Right lobe of liver (tissue), 6 donors: Measurements from ENCODE around the gene MAP3K5. TPM values are rescaled to one million over a fixed set of nuclear protein-coding genes. Genes with fewer than 3 reads are reported as not detected.

Experiments
- ATAC-seq, 4 donors: fragments of 200-7000 bp; cut with Tn5 transposase; one replicate each; pipeline ENCODE4 v1.9.1; 2020; ENCODE audit warnings: mild to moderate bottlenecking in 4 of 4, moderate library complexity in 4 of 4
- DNase-seq, 3 donors: peaks; one replicate each; pipeline ENCODE4 v3.0.0-alpha.2; 2020
- H3K27ac ChIP-seq, 3 donors: fragments of 200-600 bp; one replicate each; pipeline ENCODE4 v1.8.0; 2022
- H3K27me3 ChIP-seq, 2 donors: fragments of 200-600 bp; one replicate each; pipeline ENCODE4 v1.8.0; 2022
- H3K36me3 ChIP-seq, 4 donors: fragments of 200-600 bp; sonication (generic) in 1 of 4; one replicate each; pipeline versions ENCODE4 v1.5.1 to v1.8.0; 2017 to 2022; ENCODE audit warnings: control low read depth in 1 of 4
- H3K4me1 ChIP-seq, 4 donors: fragments of 200-600 bp; sonication (generic) in 1 of 4; one replicate each; pipeline versions ENCODE4 v1.5.1 to v1.8.0; 2017 to 2022; ENCODE audit warnings: control low read depth in 1 of 4
- H3K4me3 ChIP-seq, 3 donors: fragments of 200-600 bp; one replicate each; pipeline ENCODE4 v1.8.0; 2022
- H3K9me3 ChIP-seq, 4 donors: fragments of 200-600 bp; sonication (generic) in 1 of 4; one replicate each; pipeline versions ENCODE4 v1.5.1 to v1.8.0; 2017 to 2022; ENCODE audit warnings: control low read depth in 1 of 4
- POLR2A ChIP-seq: fragments of 450-650 bp; IDR thresholded peaks from one replicate; pipeline ENCODE4 v1.6.1; 2017; ENCODE audit warnings: antibody characterized with exemption, mild to moderate bottlenecking
- WGBS: methylation state at CpG from one replicate; pipeline ENCODE4 v1.1.6; 2018; ENCODE audit warnings: low coverage, low lambda C conversion rate; ENCODE audit not compliant: insufficient coverage; ENCODE audit errors: missing lambda C conversion rate; 5-methylcytosine and 5-hydroxymethylcytosine counted together
- intact Hi-C, 2 donors: fragments of 100-400 bp; cut with DNase I; formaldehyde crosslinking; loops; one replicate each; pipeline versions ENCODE4 v1.11.2 to v1.14.1; 2022
- total RNA-seq, 6 experiments: library from RNA; depleted of rRNA in 2 of 6; stranded (reverse); fragments of >200 nt in 2 of 6; fragmentation: NEBNext Ultra II Directional in 3 of 6; extraction: Animal tissue kit (Norgen Biotek cat#: 25700) in 3 of 6; gene quantifications; one replicate each; pipeline versions ENCODE4 v1.1.0 to v1.2.4, GENCODE V29; 2016 to 2023
- TF ChIP-seq, protein P1 (sequence below), 4 donors: fragments of 200-600 bp in 3 of 4; fragments of 450-650 bp in 1 of 4; IDR thresholded peaks; one replicate each; pipeline versions ENCODE4 v1.5.1 to v1.8.0; 2016 to 2022; ENCODE audit warnings: antibody characterized with exemption in 4 of 4, mild to moderate bottlenecking in 2 of 4
- donor health status: DM: no; HTN: yes; CAD: no.
- donor health status: DM: no; HTN: no; CAD: no.
- donor health status: DM: no; HTN: no; CAD: no.
- donor health status: DM: no; HTN: yes; CAD: no.
- donor health status: DM: no; HTN: yes; CAD: no.

The MAP3K5 gene
- total RNA-seq, 6 experiments from 2014 or later: 5.0 to 10.4 (median 6.9) TPM

DNA sequence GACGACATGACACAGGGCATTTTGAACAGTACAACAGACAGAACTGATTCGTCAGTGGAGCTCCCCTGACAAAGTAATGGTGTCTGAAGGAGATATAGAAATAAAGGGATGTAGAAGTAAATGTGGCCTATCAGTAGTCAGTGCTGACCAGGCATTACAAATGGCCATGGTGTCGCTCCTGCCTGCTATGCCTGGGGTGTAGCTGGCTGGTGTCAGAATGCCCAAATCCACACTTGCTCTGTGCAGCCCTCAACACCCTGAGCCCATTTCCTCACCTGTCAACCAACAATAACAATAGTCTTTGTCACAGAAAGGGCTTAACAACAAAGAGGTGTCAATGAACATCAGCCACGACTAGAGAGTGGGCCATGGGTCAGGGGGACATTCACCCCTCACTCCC is 53.2 kb downstream of the MAP3K5 start:
- ATAC-seq: no peak
- Histone ChIP-seq H3K36me3 (no peaks in the 10 kb centered on the region), H3K4me1 (peaks cover 0 to 18% (median 7%) of the 10 kb centered on the region in 4 donors), H3K9me3 (no peaks in the 10 kb centered on the region), H3K27me3 (no peaks in the 10 kb centered on the region), H3K4me3 (no peak overlapping the region), H3K27ac (no peak overlapping the region)
- DNase-seq: no peak
- 88% methylated on average over 4 of the region's 4 CpGs for WGBS
- intact Hi-C loops: no loop called here
- no peak for TF ChIP-seq POLR2A
- TF ChIP-seq, protein P1, sequence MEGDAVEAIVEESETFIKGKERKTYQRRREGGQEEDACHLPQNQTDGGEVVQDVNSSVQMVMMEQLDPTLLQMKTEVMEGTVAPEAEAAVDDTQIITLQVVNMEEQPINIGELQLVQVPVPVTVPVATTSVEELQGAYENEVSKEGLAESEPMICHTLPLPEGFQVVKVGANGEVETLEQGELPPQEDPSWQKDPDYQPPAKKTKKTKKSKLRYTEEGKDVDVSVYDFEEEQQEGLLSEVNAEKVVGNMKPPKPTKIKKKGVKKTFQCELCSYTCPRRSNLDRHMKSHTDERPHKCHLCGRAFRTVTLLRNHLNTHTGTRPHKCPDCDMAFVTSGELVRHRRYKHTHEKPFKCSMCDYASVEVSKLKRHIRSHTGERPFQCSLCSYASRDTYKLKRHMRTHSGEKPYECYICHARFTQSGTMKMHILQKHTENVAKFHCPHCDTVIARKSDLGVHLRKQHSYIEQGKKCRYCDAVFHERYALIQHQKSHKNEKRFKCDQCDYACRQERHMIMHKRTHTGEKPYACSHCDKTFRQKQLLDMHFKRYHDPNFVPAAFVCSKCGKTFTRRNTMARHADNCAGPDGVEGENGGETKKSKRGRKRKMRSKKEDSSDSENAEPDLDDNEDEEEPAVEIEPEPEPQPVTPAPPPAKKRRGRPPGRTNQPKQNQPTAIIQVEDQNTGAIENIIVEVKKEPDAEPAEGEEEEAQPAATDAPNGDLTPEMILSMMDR (IDR thresholded peaks at IDR 0.05): no peak

DNA sequence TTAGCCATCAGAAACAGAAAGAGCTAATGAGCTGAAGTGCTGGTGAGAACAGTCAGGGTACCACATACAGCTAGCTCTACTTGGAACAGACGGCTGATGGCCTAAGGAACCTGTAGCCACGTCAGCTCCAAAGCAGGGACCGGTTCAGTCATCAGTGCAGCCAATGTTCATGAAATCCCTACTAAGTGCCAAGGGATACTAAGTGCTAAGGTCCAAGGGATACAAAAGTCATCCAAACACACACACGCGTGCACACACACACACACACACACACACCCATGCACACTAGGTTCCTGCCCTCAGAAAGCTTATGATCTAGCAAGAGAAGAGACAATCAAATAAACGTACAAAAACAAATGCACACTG is 53.6 kb downstream of the MAP3K5 start:
- H3K27ac ChIP-seq: peak overlapping the region; percentile 67 to 80 (median 68)
- WGBS: 62% methylated on average over 6 of the region's 6 CpGs
- no peak overlapping the region for H3K4me3 ChIP-seq
- peaks cover 0 to 18% (median 7%) of the 10 kb centered on the region in 4 donors for H3K4me1 ChIP-seq
- ATAC-seq (peak; percentile 40 to 62 (median 53)), DNase-seq (no peak)
- no peaks in the 10 kb centered on the region for H3K27me3 ChIP-seq
- H3K9me3 ChIP-seq: no peaks in the 10 kb centered on the region
- TF ChIP-seq, protein P1 (IDR thresholded peaks at IDR 0.05): no peak
- no peak for TF ChIP-seq POLR2A
- intact Hi-C loops: no loop called here
- H3K36me3 ChIP-seq: no peaks in the 10 kb centered on the region

DNA sequence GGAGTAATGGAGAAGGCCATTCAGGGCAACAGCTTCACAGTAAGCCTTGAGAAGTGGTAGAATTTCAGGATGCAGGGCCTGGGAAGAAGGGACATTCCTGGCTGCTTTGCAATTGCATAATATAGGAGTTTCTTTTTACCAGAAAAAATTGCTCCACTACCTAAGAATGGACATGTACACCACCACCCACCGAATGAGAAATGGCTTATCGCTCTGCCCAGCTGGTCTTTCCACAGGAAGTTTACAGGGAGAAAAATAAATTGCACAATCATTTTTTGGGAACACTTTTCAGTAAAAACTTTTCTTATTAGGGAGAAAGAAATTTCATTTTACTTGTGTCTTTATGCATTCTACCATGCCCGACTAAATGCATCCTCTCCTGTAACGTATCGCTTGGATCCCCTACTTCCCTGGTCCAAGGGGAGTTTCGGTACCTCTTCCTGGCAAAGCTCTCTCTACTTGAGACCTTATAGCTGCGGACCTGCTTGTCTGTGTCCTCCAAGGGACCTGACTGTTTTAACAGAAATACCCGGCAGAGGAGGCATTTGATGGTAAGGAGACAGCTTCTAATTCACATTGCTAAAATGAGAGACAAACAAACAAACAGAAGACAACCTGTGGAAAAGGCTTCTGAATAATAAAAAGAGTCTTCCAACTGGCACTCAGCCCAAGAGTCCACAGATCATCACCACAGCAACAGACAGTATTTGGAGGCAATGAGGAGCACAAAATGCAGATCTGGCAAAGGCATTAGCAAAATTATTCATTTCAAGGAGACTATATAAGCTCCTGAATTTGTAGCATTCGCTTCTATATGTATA is 54.2 kb downstream of the MAP3K5 start:
- intact Hi-C loops: no loop called here
- peak overlapping the region; percentile 67 to 80 (median 68) for H3K27ac ChIP-seq
- peaks cover 0 to 18% (median 7%) of the 10 kb centered on the region in 4 donors for H3K4me1 ChIP-seq
- TF ChIP-seq, protein P1 (IDR thresholded peaks at IDR 0.05): no peak
- no peak for TF ChIP-seq POLR2A
- DNase-seq (peak in 1 of 3 donors; percentile 77), ATAC-seq (peak; percentile 91 to 93 (median 92))
- no peaks in the 10 kb centered on the region for H3K36me3 ChIP-seq
- peak overlapping the region; percentile 16 to 44 (median 35) for H3K4me3 ChIP-seq
- 12% methylated on average over 9 of the region's 9 CpGs for WGBS
- H3K27me3 ChIP-seq: no peaks in the 10 kb centered on the region
- H3K9me3 ChIP-seq: no peaks in the 10 kb centered on the region

DNA sequence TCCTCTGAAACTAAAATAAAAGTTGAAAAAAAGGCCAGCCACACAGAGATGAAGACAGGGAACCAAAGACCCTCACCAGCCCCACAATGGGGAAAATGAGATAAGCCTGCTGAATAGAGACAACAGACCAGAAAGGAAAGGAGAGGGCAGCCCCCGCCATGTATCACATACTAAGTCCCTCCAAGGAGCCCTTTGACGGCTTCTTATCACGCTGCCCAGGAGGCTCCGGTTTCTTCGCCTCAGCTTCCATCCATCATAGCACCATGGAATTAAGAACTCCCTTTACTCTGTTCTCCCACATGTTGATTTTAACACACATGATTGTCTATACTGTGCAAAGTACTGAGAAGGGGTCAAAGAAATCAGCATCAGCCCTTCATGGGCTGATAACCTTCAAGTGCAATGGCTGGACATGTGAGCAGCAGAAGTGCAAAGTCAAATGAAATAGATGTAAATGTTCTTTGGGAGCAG is 54.9 kb downstream of the MAP3K5 start:
- ATAC-seq: no peak

More for the DNA sequence above, 54.9 kb downstream of the MAP3K5 start:
- Histone ChIP-seq H3K4me1 (peaks cover 0 to 18% (median 7%) of the 10 kb centered on the region in 4 donors), H3K27ac (peak overlapping the region; percentile 22 to 80 (median 68)), H3K4me3 (peak overlapping the region in 1 of 3 donors; percentile 35), H3K9me3 (no peaks in the 10 kb centered on the region), H3K36me3 (no peaks in the 10 kb centered on the region), H3K27me3 (no peaks in the 10 kb centered on the region)
- 96% methylated on average over 5 of the region's 5 CpGs for WGBS
- intact Hi-C loops: no loop called here
- no peak for DNase-seq
- TF ChIP-seq, protein P1 (IDR thresholded peaks at IDR 0.05): no peak
- no peak for TF ChIP-seq POLR2A
